ENCODE measurements around the gene ANO4.

Gene ANO4

DNA sequence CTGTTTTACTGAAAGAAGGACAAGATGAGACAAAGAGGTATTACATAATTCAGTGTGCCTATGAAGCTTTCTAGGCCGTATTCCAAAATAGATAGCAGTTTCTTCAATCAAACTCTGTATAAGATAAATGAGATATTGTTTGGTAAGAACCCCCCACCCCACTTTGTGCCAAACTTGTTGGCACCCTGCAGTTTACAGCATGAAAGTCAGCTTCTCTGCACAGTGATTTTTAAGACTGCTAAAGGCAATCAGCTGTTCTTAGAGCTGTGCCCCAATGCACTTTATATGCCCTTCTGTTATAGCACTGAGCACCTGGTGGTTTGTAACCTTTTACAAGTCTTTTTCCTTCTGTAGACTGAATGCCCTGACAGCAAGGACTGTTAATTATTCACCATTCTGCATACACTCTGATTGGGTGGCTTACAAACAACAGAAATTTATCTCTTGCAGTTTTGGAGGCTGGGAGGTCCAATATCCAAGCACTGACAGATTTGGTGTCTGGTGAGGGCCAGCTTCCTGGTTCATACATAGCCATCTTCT lies 76.7 kb downstream of the ANO4 start:
- no peak for DNase-seq (ENCODE audit: low read depth, low spot score)
- in situ Hi-C loops (cut with HindIII; ENCODE audit: low sequenced_read_pairs): no loop called here
- H3K4me3 ChIP-seq (ENCODE audit: low read depth, low read length): no peak overlapping the region
- TF ChIP-seq, protein P1, sequence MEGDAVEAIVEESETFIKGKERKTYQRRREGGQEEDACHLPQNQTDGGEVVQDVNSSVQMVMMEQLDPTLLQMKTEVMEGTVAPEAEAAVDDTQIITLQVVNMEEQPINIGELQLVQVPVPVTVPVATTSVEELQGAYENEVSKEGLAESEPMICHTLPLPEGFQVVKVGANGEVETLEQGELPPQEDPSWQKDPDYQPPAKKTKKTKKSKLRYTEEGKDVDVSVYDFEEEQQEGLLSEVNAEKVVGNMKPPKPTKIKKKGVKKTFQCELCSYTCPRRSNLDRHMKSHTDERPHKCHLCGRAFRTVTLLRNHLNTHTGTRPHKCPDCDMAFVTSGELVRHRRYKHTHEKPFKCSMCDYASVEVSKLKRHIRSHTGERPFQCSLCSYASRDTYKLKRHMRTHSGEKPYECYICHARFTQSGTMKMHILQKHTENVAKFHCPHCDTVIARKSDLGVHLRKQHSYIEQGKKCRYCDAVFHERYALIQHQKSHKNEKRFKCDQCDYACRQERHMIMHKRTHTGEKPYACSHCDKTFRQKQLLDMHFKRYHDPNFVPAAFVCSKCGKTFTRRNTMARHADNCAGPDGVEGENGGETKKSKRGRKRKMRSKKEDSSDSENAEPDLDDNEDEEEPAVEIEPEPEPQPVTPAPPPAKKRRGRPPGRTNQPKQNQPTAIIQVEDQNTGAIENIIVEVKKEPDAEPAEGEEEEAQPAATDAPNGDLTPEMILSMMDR (IDR thresholded peaks at IDR 0.05; ENCODE audit: low read depth, low read length): no peak

DNA sequence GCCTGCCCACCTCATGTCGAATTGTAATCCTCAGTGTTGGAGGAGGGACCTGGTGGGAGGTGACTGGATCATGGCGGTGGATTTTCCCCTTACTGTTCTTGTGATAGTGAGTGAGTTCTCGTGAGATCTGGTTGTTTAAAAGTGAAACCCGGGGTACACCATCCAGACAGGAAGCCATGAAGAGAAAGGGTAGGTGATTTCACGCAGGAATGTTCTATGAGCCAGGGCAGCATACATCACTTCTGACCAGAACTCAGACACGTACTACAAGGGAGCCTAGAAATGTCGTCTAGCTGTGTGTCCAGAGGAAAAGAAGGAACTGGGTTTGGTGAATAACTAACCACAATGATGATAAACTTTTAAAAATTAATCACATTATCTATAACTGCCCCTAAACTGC lies 80.6 kb downstream of the ANO4 start:
- TF ChIP-seq, protein P1 (IDR thresholded peaks at IDR 0.05; ENCODE audit: low read depth, low read length): no peak
- in situ Hi-C loops (cut with HindIII; ENCODE audit: low sequenced_read_pairs): no loop called here
- no peak overlapping the region for H3K4me3 ChIP-seq (ENCODE audit: low read depth, low read length)
- no peak for DNase-seq (ENCODE audit: low read depth, low spot score)

DNA sequence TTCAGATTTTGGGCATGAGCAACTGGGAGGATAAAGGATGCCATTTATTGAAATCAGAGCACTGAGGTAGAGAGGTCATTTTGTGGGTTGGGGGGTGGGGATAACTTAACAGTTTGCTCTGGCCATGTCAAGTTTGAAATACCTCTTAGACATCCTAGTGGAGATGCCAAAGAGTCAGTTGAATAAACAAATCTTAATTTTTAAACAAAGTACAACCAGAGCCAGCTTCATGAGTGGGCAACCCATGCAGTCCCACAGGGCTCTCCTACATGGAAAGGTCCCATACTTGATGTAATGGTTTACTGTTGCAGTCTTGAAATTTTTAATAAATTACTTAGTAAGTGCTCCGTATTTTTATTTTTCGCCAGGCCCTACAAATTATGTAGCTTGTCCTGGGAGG lies 81.2 kb downstream of the ANO4 start:
- TF ChIP-seq, protein P1 (IDR thresholded peaks at IDR 0.05; ENCODE audit: low read depth, low read length): no peak
- DNase-seq (ENCODE audit: low read depth, low spot score): no peak
- H3K4me3 ChIP-seq (ENCODE audit: low read depth, low read length): no peak overlapping the region
- in situ Hi-C loops (cut with HindIII; ENCODE audit: low sequenced_read_pairs): no loop called here

DNA sequence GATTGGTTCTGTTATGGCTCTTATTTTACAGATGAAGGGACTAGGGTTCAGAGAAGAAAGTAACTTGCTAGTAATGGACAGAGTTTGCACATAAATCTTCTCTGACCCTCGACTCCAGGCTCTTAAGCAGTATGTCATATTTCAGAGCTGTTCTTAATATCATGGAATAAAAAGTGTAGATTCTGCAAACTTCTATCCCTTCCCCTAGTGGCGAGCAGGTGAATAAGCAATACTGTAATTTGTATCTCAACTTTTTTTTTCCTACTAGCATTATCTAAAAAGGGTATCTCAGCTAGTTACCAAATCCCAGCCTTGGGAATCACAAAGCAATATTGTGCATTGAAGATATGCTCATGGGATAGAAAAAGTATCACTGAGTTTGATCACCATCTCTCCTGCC lies 83.2 kb downstream of the ANO4 start:
- in situ Hi-C loops (cut with HindIII; ENCODE audit: low sequenced_read_pairs): no loop called here
- TF ChIP-seq, protein P1 (IDR thresholded peaks at IDR 0.05; ENCODE audit: low read depth, low read length): peak; percentile 33
- H3K4me3 ChIP-seq (ENCODE audit: low read depth, low read length): no peak overlapping the region

DNA sequence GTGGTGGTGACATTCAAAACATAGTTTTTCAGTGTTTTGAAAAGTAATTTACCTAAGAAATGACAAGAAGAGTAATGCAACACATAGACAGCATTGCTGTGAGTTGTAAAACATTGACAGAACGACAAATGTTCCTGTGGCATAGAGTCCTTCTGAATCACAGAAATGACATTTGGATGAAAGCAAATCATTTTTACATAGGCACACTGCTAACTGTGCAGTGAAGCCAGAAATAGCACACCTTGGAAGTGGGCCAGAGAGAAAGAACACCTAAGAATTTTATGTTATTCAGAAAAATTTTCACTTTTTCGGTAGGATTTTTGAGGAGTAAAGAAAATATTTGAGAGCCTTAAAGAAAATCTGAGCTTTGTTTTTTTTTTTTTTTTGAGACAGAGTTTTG lies 100.6 kb downstream of the ANO4 start:
- TF ChIP-seq, protein P1 (IDR thresholded peaks at IDR 0.05; ENCODE audit: low read depth, low read length): no peak
- in situ Hi-C loops (cut with HindIII; ENCODE audit: low sequenced_read_pairs): no loop called here
- H3K4me3 ChIP-seq (ENCODE audit: low read depth, low read length): no peak overlapping the region
- no peak for DNase-seq (ENCODE audit: low read depth, low spot score)

More for the DNA sequence above, 83.2 kb downstream of the ANO4 start:
- no peak for DNase-seq (ENCODE audit: low read depth, low spot score)

DNA sequence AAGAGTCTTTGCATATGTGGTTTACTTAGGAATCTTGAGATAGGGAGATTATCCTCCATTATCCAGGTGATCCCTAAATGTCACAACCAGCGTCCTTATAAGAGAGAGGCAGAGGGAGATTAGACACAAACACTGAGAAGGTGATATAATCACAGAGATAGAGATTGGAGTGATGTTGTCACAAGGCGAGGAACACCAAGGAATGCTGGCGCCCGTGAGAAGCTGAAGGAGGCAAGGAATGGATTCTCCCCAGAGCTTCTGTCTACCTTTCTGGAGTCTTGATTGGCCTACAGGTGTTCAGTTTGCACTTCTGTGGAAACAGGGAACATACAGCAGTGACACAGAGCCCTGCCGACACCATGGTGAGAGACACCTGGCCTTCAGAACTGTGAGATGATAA lies 101.6 kb downstream of the ANO4 start:
- DNase-seq (ENCODE audit: low read depth, low spot score): no peak
- in situ Hi-C loops (cut with HindIII; ENCODE audit: low sequenced_read_pairs): no loop called here
- H3K4me3 ChIP-seq (ENCODE audit: low read depth, low read length): no peak overlapping the region
- TF ChIP-seq, protein P1 (IDR thresholded peaks at IDR 0.05; ENCODE audit: low read depth, low read length): no peak

DNA sequence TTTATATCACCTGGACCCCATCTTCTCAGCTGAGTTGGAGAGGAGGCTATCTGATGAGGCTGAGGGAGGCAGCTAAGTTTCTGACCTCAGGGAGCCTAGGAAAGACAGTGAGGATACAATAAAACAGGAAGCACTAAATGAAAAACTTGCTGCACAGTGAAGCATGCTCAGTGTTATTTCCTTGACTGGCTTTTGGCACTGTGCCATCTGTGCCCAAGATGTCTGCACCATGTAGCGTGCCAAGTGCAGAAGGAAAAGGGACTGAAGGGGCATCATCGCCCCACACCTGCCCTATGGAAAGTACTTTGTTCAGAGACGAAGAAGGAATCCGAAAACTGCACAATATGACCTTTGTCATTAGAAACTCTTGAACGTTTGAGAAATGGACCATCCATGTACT lies 102.7 kb downstream of the ANO4 start:
- no peak overlapping the region for H3K4me3 ChIP-seq (ENCODE audit: low read depth, low read length)
- TF ChIP-seq, protein P1 (IDR thresholded peaks at IDR 0.05; ENCODE audit: low read depth, low read length): no peak
- DNase-seq (ENCODE audit: low read depth, low spot score): no peak
- in situ Hi-C loops (cut with HindIII; ENCODE audit: low sequenced_read_pairs): no loop called here
